Measurements from ENCODE around the gene VAX1.

DNA sequence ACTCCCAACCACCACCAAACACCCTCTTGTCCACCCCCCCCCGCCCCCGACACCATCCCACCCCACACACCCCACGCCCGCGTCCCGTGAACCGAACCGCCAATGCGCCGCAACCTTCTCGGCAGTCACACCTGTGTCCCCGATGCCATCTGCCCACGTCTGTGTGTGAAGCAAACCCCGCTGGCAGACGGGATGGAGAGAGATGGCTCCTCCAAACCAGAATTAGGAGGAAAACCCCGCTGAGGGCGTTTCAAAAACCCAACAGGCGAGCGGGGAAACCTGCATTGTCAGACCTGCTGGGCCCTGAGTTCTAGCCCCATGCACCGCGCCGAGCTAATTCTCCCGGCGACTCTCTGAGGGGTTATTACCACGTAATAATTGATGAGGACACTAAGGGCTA is 30.7 kb upstream of the VAX1 start:
- TF ChIP-seq, protein P1, sequence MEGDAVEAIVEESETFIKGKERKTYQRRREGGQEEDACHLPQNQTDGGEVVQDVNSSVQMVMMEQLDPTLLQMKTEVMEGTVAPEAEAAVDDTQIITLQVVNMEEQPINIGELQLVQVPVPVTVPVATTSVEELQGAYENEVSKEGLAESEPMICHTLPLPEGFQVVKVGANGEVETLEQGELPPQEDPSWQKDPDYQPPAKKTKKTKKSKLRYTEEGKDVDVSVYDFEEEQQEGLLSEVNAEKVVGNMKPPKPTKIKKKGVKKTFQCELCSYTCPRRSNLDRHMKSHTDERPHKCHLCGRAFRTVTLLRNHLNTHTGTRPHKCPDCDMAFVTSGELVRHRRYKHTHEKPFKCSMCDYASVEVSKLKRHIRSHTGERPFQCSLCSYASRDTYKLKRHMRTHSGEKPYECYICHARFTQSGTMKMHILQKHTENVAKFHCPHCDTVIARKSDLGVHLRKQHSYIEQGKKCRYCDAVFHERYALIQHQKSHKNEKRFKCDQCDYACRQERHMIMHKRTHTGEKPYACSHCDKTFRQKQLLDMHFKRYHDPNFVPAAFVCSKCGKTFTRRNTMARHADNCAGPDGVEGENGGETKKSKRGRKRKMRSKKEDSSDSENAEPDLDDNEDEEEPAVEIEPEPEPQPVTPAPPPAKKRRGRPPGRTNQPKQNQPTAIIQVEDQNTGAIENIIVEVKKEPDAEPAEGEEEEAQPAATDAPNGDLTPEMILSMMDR (conservative IDR thresholded peaks at IDR 0.05; ENCODE audit: low read length): no peak
- TF ChIP-seq EZH2phosphoT487 (IDR thresholded peaks at IDR 0.05; ENCODE audit: borderline replicate concordance, low read depth, low read length): no peak
